ENCODE results near the gene BLOC1S1. TPM values are rescaled to one million over a fixed set of nuclear protein-coding genes. Genes with fewer than 3 reads are reported as not detected.

Gene BLOC1S1
- total RNA-seq: 54.9 and 58.2 TPM in 2 replicates

DNA sequence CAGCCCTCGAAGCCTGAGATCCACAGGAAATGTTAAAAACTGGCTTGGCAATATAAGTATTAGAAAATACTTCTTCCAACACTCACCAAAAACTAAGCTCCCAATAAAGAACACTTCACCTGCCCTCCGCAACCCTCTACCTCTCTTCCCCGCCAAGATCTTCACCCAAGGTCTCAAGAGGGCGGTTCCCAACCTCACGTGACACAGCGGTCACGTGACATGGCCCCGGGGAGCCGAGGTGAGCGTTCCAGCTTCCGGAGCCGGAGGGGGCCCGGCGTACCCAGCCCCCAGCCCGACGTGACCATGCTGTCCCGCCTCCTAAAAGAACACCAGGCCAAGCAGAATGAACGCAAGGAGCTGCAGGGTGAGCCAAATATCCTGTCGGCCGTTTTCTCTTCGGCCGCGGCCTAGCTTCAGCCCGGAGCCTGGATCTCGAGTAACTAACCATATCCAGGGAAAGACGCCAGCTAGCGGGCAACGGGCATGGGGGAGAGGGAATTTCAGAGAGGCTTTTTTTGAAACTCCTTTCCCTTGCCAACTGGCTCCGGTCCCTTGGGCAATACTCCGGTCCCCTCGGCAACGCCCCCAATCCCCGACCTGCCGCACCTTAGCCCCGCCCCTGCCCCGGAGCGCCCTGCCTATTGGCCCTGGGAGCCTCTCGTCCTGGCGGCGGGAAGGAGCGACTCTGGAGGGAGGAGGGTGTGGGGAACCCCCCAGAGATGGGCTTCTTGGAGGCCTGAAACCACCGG, at the start of gene BLOC1S1:
Gene BLOC1S1, plus strand, starts transcription at position 214 of the 749 bp plus-strand sequence. Its CDS starts 6 bp downstream, at position 220.

DNA sequence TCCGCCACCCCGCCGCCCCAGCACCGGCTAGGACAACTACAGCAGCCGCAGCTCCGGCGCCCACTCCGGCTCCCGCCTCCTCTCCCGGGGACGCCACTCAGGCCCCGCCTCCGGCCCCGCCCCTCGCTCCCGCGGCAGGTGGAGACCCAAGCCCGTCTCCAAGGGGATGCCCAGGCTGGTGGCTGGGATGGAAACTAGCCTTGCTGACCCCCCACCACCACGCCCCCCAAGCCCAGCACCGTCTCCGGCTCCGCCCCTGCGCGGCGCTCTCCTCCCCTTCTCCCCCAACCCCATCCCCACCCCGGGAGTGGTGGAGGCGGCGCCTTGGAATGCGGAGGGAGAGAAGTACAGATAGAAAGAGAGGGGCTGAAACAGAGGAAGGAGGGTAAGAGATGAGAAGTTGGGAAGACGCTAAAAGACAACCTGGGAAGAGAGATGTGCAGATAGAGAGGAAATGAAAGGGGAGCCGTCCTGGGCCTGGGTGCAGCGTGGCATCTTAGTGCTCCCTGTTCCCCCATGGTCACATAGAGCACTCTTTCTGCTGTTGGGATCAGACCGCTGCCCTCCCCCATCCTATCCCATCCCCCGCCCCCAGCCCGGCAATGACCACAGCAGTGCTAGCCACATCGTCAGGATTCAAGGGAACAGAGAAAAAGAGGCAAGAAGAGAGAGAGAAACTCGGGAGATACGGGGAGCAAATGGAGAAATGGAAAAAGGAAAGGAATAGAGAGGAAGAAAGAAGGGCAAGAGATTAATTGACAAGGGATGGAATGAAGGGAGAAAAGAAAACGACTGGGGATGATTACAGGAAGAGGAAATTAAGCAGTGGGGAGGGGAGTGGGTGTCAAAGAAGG, 7.8 kb upstream of the BLOC1S1 start, which contains the start of gene ITGA7:
Gene ITGA7, minus strand, starts transcription at position 64 of the 854 bp plus-strand sequence. CDS start 222 bp downstream, outside the sequence.

DNA sequence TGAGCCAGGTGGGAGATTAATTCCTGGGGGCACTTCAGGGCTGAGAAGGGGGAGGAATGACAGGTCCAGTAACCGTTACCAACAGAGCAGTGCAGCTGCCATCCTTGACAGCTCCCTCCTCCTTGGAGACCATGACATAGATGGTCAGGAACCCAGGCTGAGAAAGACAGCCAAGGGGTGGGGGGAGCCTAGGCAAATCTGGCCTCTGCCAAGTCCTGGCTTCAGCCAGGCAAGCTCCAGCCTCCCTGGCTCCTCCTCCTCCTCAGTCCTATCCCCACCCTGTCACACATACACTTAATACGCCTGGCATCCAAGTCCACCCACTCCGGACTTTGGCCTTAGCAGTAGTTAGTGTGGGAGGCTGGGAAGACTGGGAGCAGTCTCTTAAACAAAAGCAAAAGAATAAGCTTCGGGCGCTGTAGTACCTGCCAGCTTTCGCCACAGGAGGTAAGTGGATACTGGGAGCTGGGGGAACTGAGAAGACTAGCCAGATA, 4.3 kb downstream of the BLOC1S1 start, which contains the start of gene RDH5:
Gene RDH5, plus strand, starts transcription at position 323 of the 494 bp plus-strand sequence. CDS start 792 bp downstream, outside the sequence.

DNA sequence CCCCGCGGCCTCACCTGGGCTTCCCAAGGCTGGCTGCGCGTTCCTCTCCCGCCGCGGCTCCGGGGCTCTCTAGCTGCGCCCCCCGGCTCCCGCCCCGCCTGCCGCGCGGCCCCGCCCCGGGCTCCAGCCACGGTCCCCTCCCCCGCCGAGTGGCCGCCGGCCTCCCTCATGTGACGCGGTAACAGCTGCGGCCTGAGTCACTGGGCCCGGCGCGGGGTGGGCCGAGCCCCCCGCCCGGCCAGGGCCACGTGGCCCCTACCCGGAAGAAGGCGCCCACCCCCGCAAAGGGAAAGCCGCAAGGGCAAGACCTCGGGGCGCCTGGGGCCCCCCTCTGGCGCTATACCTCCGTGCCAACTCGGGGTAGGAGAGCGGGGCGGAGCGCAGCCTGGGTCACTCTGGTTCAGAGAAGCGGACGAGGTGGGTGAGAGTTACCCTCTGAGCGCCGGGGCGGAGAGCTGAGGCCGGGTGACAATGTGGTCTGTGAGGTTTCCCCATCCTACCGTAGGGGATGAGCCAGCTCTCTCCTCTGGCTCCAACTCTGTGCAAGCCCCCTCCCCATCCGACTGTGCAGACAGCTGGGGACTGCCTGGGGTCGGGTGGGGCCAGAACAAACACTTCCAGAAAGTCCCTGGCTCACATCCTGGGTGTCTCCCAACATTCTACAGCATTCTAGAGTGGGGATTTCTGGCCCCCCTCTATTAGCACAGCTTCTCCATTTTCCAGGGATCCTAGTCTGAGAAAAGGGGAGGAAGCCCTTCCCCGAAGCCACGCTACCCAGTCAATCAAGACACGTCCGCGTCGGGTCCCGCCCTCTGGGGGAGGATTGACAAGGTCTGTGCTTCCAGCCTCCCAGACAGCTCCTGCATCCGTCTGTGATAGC, 13.3 kb downstream of the BLOC1S1 start, which contains the start of gene CD63:
Gene CD63, minus strand, starts transcription at position 71 of the 880 bp plus-strand sequence. CDS start 668 bp downstream, outside the sequence.

DNA sequence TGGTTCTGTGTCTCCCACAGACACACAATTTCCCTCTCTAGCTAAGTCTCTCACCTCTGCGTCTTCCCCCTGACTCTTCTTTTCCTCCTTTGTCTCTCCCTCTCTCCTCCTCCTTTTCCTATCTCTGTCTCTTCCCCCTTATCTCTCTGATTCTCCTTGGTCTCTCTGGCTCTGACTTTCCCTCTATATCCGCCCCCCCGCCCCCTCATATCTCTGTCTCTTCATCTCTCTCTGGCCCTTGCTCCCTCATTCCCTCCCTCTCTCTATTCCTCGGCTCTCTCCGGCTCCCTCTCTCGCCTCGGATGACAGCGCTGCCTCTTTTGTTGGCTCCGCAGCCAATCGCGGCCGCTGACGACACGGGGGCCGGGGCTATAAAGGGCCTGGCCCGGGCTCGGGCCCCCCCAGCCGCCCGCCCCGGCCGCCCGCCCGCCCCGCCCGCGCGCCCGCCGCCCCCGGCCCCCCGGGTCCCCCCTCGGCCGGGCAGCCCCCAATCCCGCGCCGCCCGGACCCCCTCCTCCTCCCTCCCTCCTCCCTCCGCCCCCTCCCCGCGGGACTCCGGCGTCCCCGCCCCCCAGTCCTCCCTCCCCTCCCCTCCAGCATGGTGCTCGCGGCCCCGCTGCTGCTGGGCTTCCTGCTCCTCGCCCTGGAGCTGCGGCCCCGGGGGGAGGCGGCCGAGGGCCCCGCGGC, 27.0 kb downstream of the BLOC1S1 start, which contains the start of gene GDF11:
Gene GDF11, plus strand, starts transcription at position 404 of the 687 bp plus-strand sequence. Its CDS starts 195 bp downstream, at position 599.

Other genes with a start within 250 kb of the BLOC1S1 start
- not detected in 2 replicates for gene OR6C70, start 245.9 kb upstream of the BLOC1S1 start, total RNA-seq
- not detected in 2 replicates for gene OR6C68, start 223.7 kb upstream of the BLOC1S1 start, total RNA-seq
- gene OR6C4, start 166.4 kb upstream of the BLOC1S1 start, total RNA-seq: not detected in 2 replicates
- not detected in 2 replicates for gene OR2AP1, start 143.6 kb upstream of the BLOC1S1 start, total RNA-seq
- not detected in 2 replicates for gene OR10P1, start 79.2 kb upstream of the BLOC1S1 start, total RNA-seq
- 0.22 TPM in 1 of 2 replicates, not detected in the other for gene ITGA7, start 8.1 kb upstream of the BLOC1S1 start, total RNA-seq
- 0.65 and 0.95 TPM in 2 replicates for gene RDH5, start 4.3 kb downstream of the BLOC1S1 start, total RNA-seq
- 1,376 and 1,784 TPM in 2 replicates for gene CD63, start 13.0 kb downstream of the BLOC1S1 start, total RNA-seq
- 1.4 and 1.5 TPM in 2 replicates for gene GDF11, start 27.1 kb downstream of the BLOC1S1 start, total RNA-seq
- 72.7 and 116 TPM in 2 replicates for gene SARNP, start 101.7 kb downstream of the BLOC1S1 start, total RNA-seq
- 21.7 and 28.8 TPM in 2 replicates for gene ORMDL2, start 102.0 kb downstream of the BLOC1S1 start, total RNA-seq
- 49.2 and 50.7 TPM in 2 replicates for gene DNAJC14, start 113.5 kb downstream of the BLOC1S1 start, total RNA-seq
- 0.09 and 0.43 TPM in 2 replicates for gene MMP19, start 126.9 kb downstream of the BLOC1S1 start, total RNA-seq
- gene PYM1, start 211.8 kb downstream of the BLOC1S1 start, total RNA-seq: 26.8 and 30.8 TPM in 2 replicates
- 16.5 and 23.8 TPM in 2 replicates for gene DGKA, start 215.1 kb downstream of the BLOC1S1 start, total RNA-seq
- gene PMEL, start 250.0 kb downstream of the BLOC1S1 start, total RNA-seq: 0.60 and 0.76 TPM in 2 replicates